ENCODE data around the gene LAMA1.

LAMA1 gene

GRCh38 chr18:6982398-6982797, 135.2 kb downstream of the LAMA1 start:
- Histone ChIP-seq H3K27me3 (no peaks in the 10 kb centered on the region), H3K9me3 (replicated peaks in 1 of 11) (no peaks in the 10 kb centered on the region), H4K20me1 (no peaks in the 10 kb centered on the region), H3K9ac (no peak overlapping the region), H3K27ac (no peak overlapping the region), H3K4me3 (no peak overlapping the region), H3K36me3 (no peaks in the 10 kb centered on the region), H3K4me2 (no peak overlapping the region), H3K4me1 (no peaks in the 10 kb centered on the region)
- no peak for TF ChIP-seq Cebpa-rat (IDR thresholded peaks at IDR 0.05)

GRCh38 chr18:6980363-6980762, 137.2 kb downstream of the LAMA1 start:
- Histone ChIP-seq H3K27me3 (no peaks in the 10 kb centered on the region), H3K4me2 (no peak overlapping the region), H3K9ac (no peak overlapping the region), H3K27ac (no peak overlapping the region), H3K4me3 (no peak overlapping the region), H3K36me3 (no peaks in the 10 kb centered on the region), H4K20me1 (no peaks in the 10 kb centered on the region), H3K4me1 (no peaks in the 10 kb centered on the region), H3K9me3 (replicated peaks in 1 of 11) (no peaks in the 10 kb centered on the region)
- TF ChIP-seq Cebpa-rat (IDR thresholded peaks at IDR 0.05) = no peak

- H4K20me1 ChIP-seq = no peaks in the 10 kb centered on the region
- no peak for TF ChIP-seq Cebpa-rat (IDR thresholded peaks at IDR 0.05)
- H3K9ac ChIP-seq = no peak overlapping the region
- no peak overlapping the region for H3K4me2 ChIP-seq
- no peaks in the 10 kb centered on the region for H3K36me3 ChIP-seq
- H3K9me3 ChIP-seq (replicated peaks in 1 of 11) = no peaks in the 10 kb centered on the region
- no peak overlapping the region for H3K4me3 ChIP-seq
- H3K4me1 ChIP-seq = no peaks in the 10 kb centered on the region
- H3K27me3 ChIP-seq = no peaks in the 10 kb centered on the region
- H3K27ac ChIP-seq = no peak overlapping the region
Measured at GRCh38 chr18:6979954-6980353, 137.6 kb downstream of the LAMA1 start.

GRCh38 chr18:6976935-6977334, 140.7 kb downstream of the LAMA1 start:
- 0 out of 20 replicates have a peak, but pooled peaks cover 0 to 3% (median 0%) of the 10 kb centered on the region in 10 experiments for H3K4me1 ChIP-seq
- no peak overlapping the region for H3K4me3 ChIP-seq
- H4K20me1 ChIP-seq = no peaks in the 10 kb centered on the region
- no peak overlapping the region for H3K4me2 ChIP-seq
- TF ChIP-seq Cebpa-rat (IDR thresholded peaks at IDR 0.05) = no peak
- H3K27me3 ChIP-seq = no peaks in the 10 kb centered on the region
- no peaks in the 10 kb centered on the region for H3K9me3 ChIP-seq (replicated peaks in 1 of 11)
- H3K27ac ChIP-seq = no peak overlapping the region
- H3K9ac ChIP-seq = no peak overlapping the region
- H3K36me3 ChIP-seq = no peaks in the 10 kb centered on the region

- 0 out of 20 replicates have a peak, but pooled peaks cover 0 to 3% (median 0%) of the 10 kb centered on the region in 10 experiments for H3K4me1 ChIP-seq
- no peak overlapping the region for H3K4me3 ChIP-seq
- H3K27ac ChIP-seq = no peak overlapping the region
- TF ChIP-seq Cebpa-rat (IDR thresholded peaks at IDR 0.05) = no peak
- H3K36me3 ChIP-seq = no peaks in the 10 kb centered on the region
- no peaks in the 10 kb centered on the region for H3K27me3 ChIP-seq
- H3K4me2 ChIP-seq = no peak overlapping the region
- H3K9me3 ChIP-seq (replicated peaks in 1 of 11) = no peaks in the 10 kb centered on the region
- no peaks in the 10 kb centered on the region for H4K20me1 ChIP-seq
- H3K9ac ChIP-seq = no peak overlapping the region
Measured at GRCh38 chr18:6975084-6975483, 142.5 kb downstream of the LAMA1 start.

GRCh38 chr18:6971823-6972478, 145.6 kb downstream of the LAMA1 start:
- Histone ChIP-seq H3K9me3 (replicated peaks in 1 of 11) (no peaks in the 10 kb centered on the region), H3K4me3 (no peak overlapping the region), H3K27me3 (no peaks in the 10 kb centered on the region), H3K4me1 (0 out of 20 replicates have a peak, but pooled peaks cover 0 to 3% (median 0%) of the 10 kb centered on the region in 10 experiments), H3K27ac (no peak overlapping the region), H3K9ac (no peak overlapping the region), H3K36me3 (no peaks in the 10 kb centered on the region), H3K4me2 (no peak overlapping the region), H4K20me1 (no peaks in the 10 kb centered on the region)
- no peak for TF ChIP-seq Cebpa-rat (IDR thresholded peaks at IDR 0.05)

- H3K27me3 ChIP-seq = no peaks in the 10 kb centered on the region
- no peaks in the 10 kb centered on the region; a peak in 1 of 22 replicates for H3K9me3 ChIP-seq (replicated peaks in 1 of 11)
- no peak for TF ChIP-seq Cebpa-rat (IDR thresholded peaks at IDR 0.05)
- H3K4me2 ChIP-seq = no peak overlapping the region
- no peak overlapping the region for H3K9ac ChIP-seq
- 0 out of 20 replicates have a peak, but pooled peaks cover 0 to 7% (median 0%) of the 10 kb centered on the region in 10 experiments for H3K4me1 ChIP-seq
- H4K20me1 ChIP-seq = no peaks in the 10 kb centered on the region
- no peaks in the 10 kb centered on the region for H3K36me3 ChIP-seq
- no peak overlapping the region for H3K27ac ChIP-seq
- H3K4me3 ChIP-seq = no peak overlapping the region
Measured at GRCh38 chr18:6963452-6964097, 154.0 kb downstream of the LAMA1 start.

GRCh38 chr18:6962571-6963451, 154.8 kb downstream of the LAMA1 start:
- no peaks in the 10 kb centered on the region for H3K36me3 ChIP-seq
- H3K9me3 ChIP-seq (replicated peaks in 1 of 11) = no peaks in the 10 kb centered on the region; a peak in 1 of 22 replicates
- no peak overlapping the region for H3K4me2 ChIP-seq
- H3K9ac ChIP-seq = no peak overlapping the region
- H4K20me1 ChIP-seq = no peaks in the 10 kb centered on the region
- H3K27me3 ChIP-seq = no peaks in the 10 kb centered on the region
- 0 out of 20 replicates have a peak, but pooled peaks cover 0 to 7% (median 0%) of the 10 kb centered on the region in 10 experiments for H3K4me1 ChIP-seq
- no peak for TF ChIP-seq Cebpa-rat (IDR thresholded peaks at IDR 0.05)
- H3K4me3 ChIP-seq = no peak overlapping the region
- no peak overlapping the region for H3K27ac ChIP-seq

- Histone ChIP-seq H3K4me1 (0 out of 20 replicates have a peak, but pooled peaks cover 0 to 7% (median 0%) of the 10 kb centered on the region in 10 experiments), H3K9ac (no peak overlapping the region), H3K27me3 (no peaks in the 10 kb centered on the region), H3K27ac (no peak overlapping the region), H3K4me3 (no peak overlapping the region), H4K20me1 (no peaks in the 10 kb centered on the region), H3K4me2 (no peak overlapping the region), H3K36me3 (no peaks in the 10 kb centered on the region), H3K9me3 (replicated peaks in 1 of 11) (no peaks in the 10 kb centered on the region; a peak in 1 of 22 replicates)
- TF ChIP-seq Cebpa-rat (IDR thresholded peaks at IDR 0.05) = no peak
Measured at GRCh38 chr18:6961331-6961730, 156.3 kb downstream of the LAMA1 start.
